ENCODE results near the gene BRPF3. TPM values are rescaled to one million over a fixed set of nuclear protein-coding genes. Genes with fewer than 3 reads are reported as not detected.

The BRPF3 gene
- total RNA-seq, 1 donor from 2014 or later: 12.5 TPM

GRCh38 chr6:36242161-36242560 is 45.6 kb downstream of the BRPF3 start:
- Histone ChIP-seq H3K27me3 (ENCODE audit: control insufficient read depth in 3 of 3, insufficient read depth in 3 of 3, low read length in 3 of 3) (peaks cover 0 to 3% (median 0%) of the 10 kb centered on the region in 3 donors), H3K9me3 (ENCODE audit: control insufficient read depth in 3 of 3, low read length in 3 of 3) (no peaks in the 10 kb centered on the region), H3K4me1 (ENCODE audit: control insufficient read depth in 3 of 3, insufficient read depth in 3 of 3, low read length in 3 of 3) (no peaks in the 10 kb centered on the region), H3K4me3 (ENCODE audit: low read length in 3 of 3) (no peak overlapping the region), H3K36me3 (ENCODE audit: control insufficient read depth in 3 of 3, insufficient read depth in 3 of 3, low read length in 3 of 3) (no peaks in the 10 kb centered on the region), H3K9ac (ENCODE audit: low read depth in 1 of 3, low read length in 3 of 3) (no peak overlapping the region), H3K27ac (ENCODE audit: low read depth, low read length) (no peak overlapping the region)

GRCh38 chr6:36242626-36243025 is 46.1 kb downstream of the BRPF3 start:
- Histone ChIP-seq H3K27me3 (ENCODE audit: control insufficient read depth in 3 of 3, insufficient read depth in 3 of 3, low read length in 3 of 3) (peaks cover 0 to 3% (median 0%) of the 10 kb centered on the region in 3 donors), H3K9me3 (ENCODE audit: control insufficient read depth in 3 of 3, low read length in 3 of 3) (no peaks in the 10 kb centered on the region), H3K4me1 (ENCODE audit: control insufficient read depth in 3 of 3, insufficient read depth in 3 of 3, low read length in 3 of 3) (peaks cover 0 to 4% (median 0%) of the 10 kb centered on the region in 3 donors)

GRCh38 chr6:36243562-36244212 is 47.1 kb downstream of the BRPF3 start:
- H3K27me3 ChIP-seq (ENCODE audit: control insufficient read depth in 3 of 3, insufficient read depth in 3 of 3, low read length in 3 of 3): peaks cover 0 to 3% (median 0%) of the 10 kb centered on the region in 3 donors
- H3K4me1 ChIP-seq (ENCODE audit: control insufficient read depth in 3 of 3, insufficient read depth in 3 of 3, low read length in 3 of 3): peaks cover 0 to 6% (median 0%) of the 10 kb centered on the region in 3 donors
- no peak overlapping the region for H3K4me3 ChIP-seq (ENCODE audit: low read length in 3 of 3)
- H3K9me3 ChIP-seq (ENCODE audit: control insufficient read depth in 3 of 3, low read length in 3 of 3): no peaks in the 10 kb centered on the region
- H3K27ac ChIP-seq (ENCODE audit: low read depth, low read length): no peak overlapping the region
- no peak overlapping the region for H3K9ac ChIP-seq (ENCODE audit: low read depth in 1 of 3, low read length in 3 of 3)
- H3K36me3 ChIP-seq (ENCODE audit: control insufficient read depth in 3 of 3, insufficient read depth in 3 of 3, low read length in 3 of 3): no peaks in the 10 kb centered on the region

More at GRCh38 chr6:36242626-36243025, 46.1 kb downstream of the BRPF3 start:
- no peak overlapping the region for H3K4me3 ChIP-seq (ENCODE audit: low read length in 3 of 3)
- no peak overlapping the region for H3K9ac ChIP-seq (ENCODE audit: low read depth in 1 of 3, low read length in 3 of 3)
- H3K36me3 ChIP-seq (ENCODE audit: control insufficient read depth in 3 of 3, insufficient read depth in 3 of 3, low read length in 3 of 3): no peaks in the 10 kb centered on the region
- no peak overlapping the region for H3K27ac ChIP-seq (ENCODE audit: low read depth, low read length)

- Histone ChIP-seq H3K27ac (ENCODE audit: low read depth, low read length) (no peak overlapping the region), H3K9me3 (ENCODE audit: control insufficient read depth in 3 of 3, low read length in 3 of 3) (no peaks in the 10 kb centered on the region), H3K4me1 (ENCODE audit: control insufficient read depth in 3 of 3, insufficient read depth in 3 of 3, low read length in 3 of 3) (peaks cover 0 to 6% (median 0%) of the 10 kb centered on the region in 3 donors), H3K27me3 (ENCODE audit: control insufficient read depth in 3 of 3, insufficient read depth in 3 of 3, low read length in 3 of 3) (peaks cover 0 to 3% (median 0%) of the 10 kb centered on the region in 3 donors), H3K36me3 (ENCODE audit: control insufficient read depth in 3 of 3, insufficient read depth in 3 of 3, low read length in 3 of 3) (no peaks in the 10 kb centered on the region), H3K9ac (ENCODE audit: low read depth in 1 of 3, low read length in 3 of 3) (no peak overlapping the region), H3K4me3 (ENCODE audit: low read length in 3 of 3) (no peak overlapping the region)
These were observed 48.2 kb downstream of the BRPF3 start for GRCh38 chr6:36244641-36245280.

GRCh38 chr6:36245572-36246061 is 49.1 kb downstream of the BRPF3 start:
- Histone ChIP-seq H3K27me3 (ENCODE audit: control insufficient read depth in 3 of 3, insufficient read depth in 3 of 3, low read length in 3 of 3) (peaks cover 0 to 3% (median 0%) of the 10 kb centered on the region in 3 donors), H3K9me3 (ENCODE audit: control insufficient read depth in 3 of 3, low read length in 3 of 3) (no peaks in the 10 kb centered on the region), H3K9ac (ENCODE audit: low read depth in 1 of 3, low read length in 3 of 3) (peak overlapping the region in 1 of 3 donors; percentile 33), H3K36me3 (ENCODE audit: control insufficient read depth in 3 of 3, insufficient read depth in 3 of 3, low read length in 3 of 3) (no peaks in the 10 kb centered on the region), H3K4me3 (ENCODE audit: low read length in 3 of 3) (no peak overlapping the region), H3K27ac (ENCODE audit: low read depth, low read length) (no peak overlapping the region), H3K4me1 (ENCODE audit: control insufficient read depth in 3 of 3, insufficient read depth in 3 of 3, low read length in 3 of 3) (peaks cover 0 to 6% (median 0%) of the 10 kb centered on the region in 3 donors)

- H3K36me3 ChIP-seq (ENCODE audit: control insufficient read depth in 3 of 3, insufficient read depth in 3 of 3, low read length in 3 of 3): no peaks in the 10 kb centered on the region
- H3K27ac ChIP-seq (ENCODE audit: low read depth, low read length): no peak overlapping the region
- H3K4me3 ChIP-seq (ENCODE audit: low read length in 3 of 3): no peak overlapping the region
- peaks cover 0 to 3% (median 0%) of the 10 kb centered on the region in 3 donors for H3K27me3 ChIP-seq (ENCODE audit: control insufficient read depth in 3 of 3, insufficient read depth in 3 of 3, low read length in 3 of 3)
- H3K9me3 ChIP-seq (ENCODE audit: control insufficient read depth in 3 of 3, low read length in 3 of 3): no peaks in the 10 kb centered on the region
- H3K4me1 ChIP-seq (ENCODE audit: control insufficient read depth in 3 of 3, insufficient read depth in 3 of 3, low read length in 3 of 3): peaks cover 0 to 6% (median 0%) of the 10 kb centered on the region in 3 donors
- no peak overlapping the region for H3K9ac ChIP-seq (ENCODE audit: low read depth in 1 of 3, low read length in 3 of 3)
These were observed 50.1 kb downstream of the BRPF3 start for GRCh38 chr6:36246506-36247268.

- Histone ChIP-seq H3K36me3 (ENCODE audit: control insufficient read depth in 3 of 3, insufficient read depth in 3 of 3, low read length in 3 of 3) (no peaks in the 10 kb centered on the region), H3K4me1 (ENCODE audit: control insufficient read depth in 3 of 3, insufficient read depth in 3 of 3, low read length in 3 of 3) (peaks cover 0 to 6% (median 0%) of the 10 kb centered on the region in 3 donors), H3K9ac (ENCODE audit: low read depth in 1 of 3, low read length in 3 of 3) (no peak overlapping the region), H3K27ac (ENCODE audit: low read depth, low read length) (no peak overlapping the region), H3K9me3 (ENCODE audit: control insufficient read depth in 3 of 3, low read length in 3 of 3) (no peaks in the 10 kb centered on the region), H3K27me3 (ENCODE audit: control insufficient read depth in 3 of 3, insufficient read depth in 3 of 3, low read length in 3 of 3) (no peaks in the 10 kb centered on the region), H3K4me3 (ENCODE audit: low read length in 3 of 3) (no peak overlapping the region)
These were observed 51.1 kb downstream of the BRPF3 start for GRCh38 chr6:36247693-36248092.

- Histone ChIP-seq H3K9me3 (ENCODE audit: control insufficient read depth in 3 of 3, low read length in 3 of 3) (no peaks in the 10 kb centered on the region), H3K36me3 (ENCODE audit: control insufficient read depth in 3 of 3, insufficient read depth in 3 of 3, low read length in 3 of 3) (no peaks in the 10 kb centered on the region), H3K27me3 (ENCODE audit: control insufficient read depth in 3 of 3, insufficient read depth in 3 of 3, low read length in 3 of 3) (no peaks in the 10 kb centered on the region), H3K9ac (ENCODE audit: low read depth in 1 of 3, low read length in 3 of 3) (no peak overlapping the region), H3K4me1 (ENCODE audit: control insufficient read depth in 3 of 3, insufficient read depth in 3 of 3, low read length in 3 of 3) (peaks cover 0 to 6% (median 0%) of the 10 kb centered on the region in 3 donors), H3K27ac (ENCODE audit: low read depth, low read length) (no peak overlapping the region), H3K4me3 (ENCODE audit: low read length in 3 of 3) (no peak overlapping the region)
These were observed 52.4 kb downstream of the BRPF3 start for GRCh38 chr6:36248980-36249379.

GRCh38 chr6:36249536-36249935 is 53.0 kb downstream of the BRPF3 start:
- Histone ChIP-seq H3K9me3 (ENCODE audit: control insufficient read depth in 3 of 3, low read length in 3 of 3) (no peaks in the 10 kb centered on the region), H3K4me1 (ENCODE audit: control insufficient read depth in 3 of 3, insufficient read depth in 3 of 3, low read length in 3 of 3) (peaks cover 0 to 6% (median 0%) of the 10 kb centered on the region in 3 donors), H3K27ac (ENCODE audit: low read depth, low read length) (no peak overlapping the region), H3K9ac (ENCODE audit: low read depth in 1 of 3, low read length in 3 of 3) (no peak overlapping the region), H3K27me3 (ENCODE audit: control insufficient read depth in 3 of 3, insufficient read depth in 3 of 3, low read length in 3 of 3) (no peaks in the 10 kb centered on the region), H3K36me3 (ENCODE audit: control insufficient read depth in 3 of 3, insufficient read depth in 3 of 3, low read length in 3 of 3) (no peaks in the 10 kb centered on the region), H3K4me3 (ENCODE audit: low read length in 3 of 3) (no peak overlapping the region)
